GM21723 (cell line): ENCODE results near the gene PDE1C.

ENCODE experiments used
- ATAC-seq: cut with Tn5 transposase; IDR thresholded peaks from one replicate; pipeline ENCODE4 v1.9.1; 2021; ENCODE audit warnings: mild to moderate bottlenecking, moderate library complexity; ENCODE audit not compliant: unreplicated experiment

PDE1C gene

GRCh38 chr7:32075612-32076011 lies 5.4 kb upstream of the PDE1C start:
- no peak for ATAC-seq

GRCh38 chr7:32074787-32075585 lies 4.8 kb upstream of the PDE1C start:
- ATAC-seq = no peak

- no peak for ATAC-seq
Observed at GRCh38 chr7:32073533-32073932, 3.3 kb upstream of the PDE1C start.

- ATAC-seq = no peak
Observed at GRCh38 chr7:32072397-32072796, 2.2 kb upstream of the PDE1C start.

GRCh38 chr7:32071466-32072091 lies 1.4 kb upstream of the PDE1C start:
- no peak for ATAC-seq

- no peak for ATAC-seq
Observed at GRCh38 chr7:32070051-32070405, 179 bp downstream of the PDE1C start.

- no peak for ATAC-seq
Observed at GRCh38 chr7:32069116-32069650, 1.0 kb downstream of the PDE1C start.

GRCh38 chr7:32068411-32069101 lies 1.7 kb downstream of the PDE1C start:
- ATAC-seq = no peak

- no peak for ATAC-seq
Observed at GRCh38 chr7:32066441-32066840, 3.8 kb downstream of the PDE1C start.

- no peak for ATAC-seq
Observed at GRCh38 chr7:32063614-32064013, 6.6 kb downstream of the PDE1C start.

- ATAC-seq = no peak
Observed at GRCh38 chr7:32062150-32062549, 8.1 kb downstream of the PDE1C start.

- no peak for ATAC-seq
Observed at GRCh38 chr7:32061346-32061745, 8.9 kb downstream of the PDE1C start.

- ATAC-seq = no peak
Observed at GRCh38 chr7:32059289-32060011, 10.8 kb downstream of the PDE1C start.

- ATAC-seq = no peak
Observed at GRCh38 chr7:32058002-32058401, 12.2 kb downstream of the PDE1C start.

- no peak for ATAC-seq
Observed at GRCh38 chr7:32056767-32057166, 13.4 kb downstream of the PDE1C start.

- no peak for ATAC-seq
Observed at GRCh38 chr7:32053204-32053603, 17.0 kb downstream of the PDE1C start.

GRCh38 chr7:32051128-32051527 lies 19.1 kb downstream of the PDE1C start:
- ATAC-seq = no peak

GRCh38 chr7:32049599-32049998 lies 20.6 kb downstream of the PDE1C start:
- ATAC-seq = no peak

- no peak for ATAC-seq
Observed at GRCh38 chr7:32048970-32049491, 21.2 kb downstream of the PDE1C start.

GRCh38 chr7:32047801-32048200 lies 22.4 kb downstream of the PDE1C start:
- no peak for ATAC-seq

GRCh38 chr7:32047075-32047474 lies 23.1 kb downstream of the PDE1C start:
- ATAC-seq = no peak
